ENCODE measurements around the gene ZP3.
"Not testable (repeated sequence)": the region's sequence is repeated elsewhere in the genome, so short reads cannot be mapped to it uniquely, and the experiment has no call there.

Gene ZP3

GRCh38 chr7:76485822-76486610 lies 61.3 kb downstream of the ZP3 start:
- not testable (repeated sequence) for DNase-seq

- not testable (repeated sequence) for DNase-seq
Observed at GRCh38 chr7:76486618-76487017, 61.9 kb downstream of the ZP3 start.

GRCh38 chr7:76487969-76488368 lies 63.2 kb downstream of the ZP3 start:
- not testable (repeated sequence) for DNase-seq
